HEK293T (cell line): Measurements from ENCODE around the gene RBFOX1.

Experiments used
- CTCF ChIA-PET: fragments of 350-600 bp; formaldehyde crosslinking; extraction: SDS; loops from one replicate; lab custom pipeline; 2021; ENCODE audit warnings: antibody characterized with exemption, inconsistent platforms; lab: Yijun Ruan, JAX
- POLR2A ChIA-PET: fragments of 350-600 bp; formaldehyde crosslinking; extraction: SDS; loops from one replicate; lab custom pipeline; 2020; ENCODE audit warnings: antibody characterized with exemption, inconsistent platforms; lab: Yijun Ruan, JAX
- DNase-seq: peaks from one replicate; pipeline ENCODE4 v3.0.0; 2012; ENCODE audit warnings: mixed read lengths; ENCODE audit errors: extremely low spot score
- ARNT ChIP-seq: fragments of 450-650 bp; IDR thresholded peaks from 2 replicates; pipeline ENCODE4 v1.6.1; 2017; ENCODE audit warnings: mild to moderate bottlenecking
- BHLHE40 ChIP-seq: fragments of 450-650 bp; IDR thresholded peaks from 2 replicates; pipeline ENCODE4 v1.6.1; 2016; ENCODE audit warnings: mild to moderate bottlenecking, moderate library complexity, borderline replicate concordance
- CTBP1 ChIP-seq: fragments of 450-650 bp; IDR thresholded peaks from 2 replicates; pipeline ENCODE4 v1.6.1; 2016; ENCODE audit warnings: borderline replicate concordance
- ELF4 ChIP-seq: fragments of 450-650 bp; IDR thresholded peaks from 2 replicates; pipeline ENCODE4 v1.6.1; 2017; ENCODE audit warnings: antibody characterized with exemption
- FOXA1 ChIP-seq: fragments of 450-650 bp; IDR thresholded peaks from 2 replicates; pipeline ENCODE4 v1.6.1; 2016; ENCODE audit warnings: mild to moderate bottlenecking
- FOXK2 ChIP-seq: fragments of 450-650 bp; IDR thresholded peaks from 2 replicates; pipeline ENCODE4 v1.6.1; 2016; ENCODE audit warnings: mild to moderate bottlenecking
- FOXM1 ChIP-seq: fragments of 450-650 bp; IDR thresholded peaks from 2 replicates; pipeline ENCODE4 v1.6.1; 2017; ENCODE audit warnings: mild to moderate bottlenecking, borderline replicate concordance
- HDGF ChIP-seq: fragments of 450-650 bp; IDR thresholded peaks from 2 replicates; pipeline ENCODE4 v1.6.1; 2017; ENCODE audit warnings: antibody characterized with exemption, borderline replicate concordance
- L3MBTL2 ChIP-seq: fragments of 450-650 bp; conservative IDR thresholded peaks from 2 replicates; pipeline ENCODE4 v1.6.1; 2016; ENCODE audit warnings: mild to moderate bottlenecking
- LEF1 ChIP-seq: fragments of 450-650 bp; IDR thresholded peaks from 2 replicates; pipeline ENCODE4 v1.6.1; 2017; ENCODE audit warnings: mild to moderate bottlenecking, borderline replicate concordance
- NFRKB ChIP-seq: fragments of 450-650 bp; IDR thresholded peaks from 2 replicates; pipeline ENCODE4 v1.6.1; 2016; ENCODE audit warnings: mild to moderate bottlenecking, moderate library complexity
- PKNOX1 ChIP-seq: fragments of 450-650 bp; IDR thresholded peaks from 2 replicates; pipeline ENCODE4 v1.6.1; 2016
- SP1 ChIP-seq: fragments of 450-650 bp; IDR thresholded peaks from 2 replicates; pipeline ENCODE4 v1.6.1; 2017
- SUZ12 ChIP-seq: fragments of 450-650 bp; IDR thresholded peaks from 2 replicates; pipeline ENCODE4 v1.6.1; 2016; ENCODE audit warnings: mild to moderate bottlenecking
- TARDBP ChIP-seq: fragments of 450-650 bp; IDR thresholded peaks from 2 replicates; pipeline ENCODE4 v1.6.1; 2016
- ZNF384 ChIP-seq: fragments of 450-650 bp; IDR thresholded peaks from 2 replicates; pipeline ENCODE4 v1.6.1; 2016

Gene RBFOX1

DNA sequence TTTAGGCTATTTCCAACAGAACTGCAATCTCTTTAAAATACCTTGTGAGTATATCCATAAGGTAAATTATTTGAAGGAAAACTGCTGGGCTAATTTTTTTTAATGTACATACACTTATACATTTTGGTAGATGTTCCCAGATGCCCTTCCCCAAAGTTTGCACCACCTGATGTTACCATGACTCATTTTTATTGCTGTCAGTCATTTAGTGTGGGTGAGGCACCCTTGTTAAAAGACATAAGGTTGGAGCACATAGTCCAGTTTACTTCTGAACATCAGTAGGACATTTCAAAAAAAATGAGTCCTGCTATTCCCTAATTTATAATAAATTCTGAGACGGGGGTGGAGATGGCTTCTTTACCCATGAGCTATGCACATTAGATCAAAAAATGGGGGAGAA, 138.6 kb downstream of the RBFOX1 start:
- ChIA-PET POLR2A (no interaction called here), CTCF (no interaction called here)
- TF ChIP-seq ZNF384 (no peak), ELF4 (no peak), LEF1 (no peak), FOXA1 (no peak), NFRKB (no peak), SP1 (no peak), CTBP1 (no peak), PKNOX1 (no peak), FOXM1 (no peak), HDGF (no peak), TARDBP (no peak), FOXK2 (no peak), L3MBTL2 (no peak), ARNT (no peak)
- DNase-seq = no peak

DNA sequence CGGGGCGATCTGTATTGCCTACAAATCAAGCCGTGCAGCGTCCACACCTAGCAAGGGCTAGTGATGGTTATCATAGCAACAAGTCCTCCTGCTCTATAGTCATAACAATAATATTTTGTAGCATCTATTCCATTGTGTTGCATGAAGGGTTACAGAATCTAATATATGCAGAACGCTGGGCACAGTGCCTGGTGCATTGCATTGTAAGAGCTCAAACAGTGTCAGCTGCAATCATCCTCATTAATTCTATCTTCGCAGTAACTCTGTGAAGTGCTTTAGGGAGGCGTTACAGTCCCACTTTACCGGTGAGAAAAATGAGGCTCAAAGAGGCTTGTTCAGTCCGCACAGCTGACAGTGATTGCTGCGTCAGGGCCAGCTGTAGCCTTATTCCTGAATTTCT, 149.4 kb downstream of the RBFOX1 start:
- TF ChIP-seq HDGF (no peak), LEF1 (no peak), FOXM1 (no peak), NFRKB (no peak), L3MBTL2 (no peak), SP1 (no peak), FOXK2 (no peak), BHLHE40 (no peak), ELF4 (no peak), ARNT (no peak), SUZ12 (no peak), CTBP1 (no peak), FOXA1 (no peak), TARDBP (no peak), PKNOX1 (no peak), ZNF384 (no peak)

GRCh38 chr16:7482596-7483290, 150.1 kb downstream of the RBFOX1 start:
- POLR2A ChIA-PET = no interaction called here

More for the DNA sequence above, 149.4 kb downstream of the RBFOX1 start:
- no peak for DNase-seq
- CTCF ChIA-PET = no interaction called here
- POLR2A ChIA-PET = no interaction called here

DNA sequence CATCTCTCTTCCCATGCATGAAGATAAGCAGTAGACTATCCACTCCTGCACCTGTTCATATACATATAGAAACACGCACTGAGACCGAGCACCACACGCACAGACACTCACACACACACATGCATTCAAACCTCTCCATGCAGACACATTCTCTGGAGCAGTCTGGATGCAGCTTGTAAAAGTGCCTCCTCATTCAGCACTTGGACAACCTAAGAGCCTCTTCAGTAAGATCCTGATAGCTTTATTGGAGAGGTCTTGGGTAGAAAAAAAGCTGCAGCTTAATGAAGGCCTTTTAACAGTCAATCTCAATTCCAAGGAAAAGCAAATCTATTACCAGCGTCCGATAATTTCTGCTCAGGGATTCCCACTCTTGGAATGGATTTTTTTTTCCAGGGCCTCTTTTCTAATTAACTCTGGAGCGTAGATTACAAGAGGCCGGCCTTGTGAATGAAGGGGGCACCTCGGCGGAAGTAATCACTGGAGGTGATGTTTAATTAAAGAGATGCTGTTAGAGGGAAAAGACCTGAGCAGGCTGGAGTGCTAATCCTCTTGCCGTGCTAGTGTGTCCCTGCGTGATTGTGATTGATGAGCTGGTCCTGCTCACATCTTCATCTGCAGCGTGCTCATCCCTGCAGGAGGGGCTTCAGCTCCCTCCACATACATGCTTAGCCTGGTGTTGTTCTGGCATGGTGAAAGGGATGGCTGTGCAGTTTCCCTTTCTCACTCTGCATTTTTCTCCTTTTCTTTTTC, 155.1 kb downstream of the RBFOX1 start:
- DNase-seq = no peak
- TF ChIP-seq ARNT (no peak), FOXA1 (no peak), TARDBP (no peak), SUZ12 (no peak), ZNF384 (no peak), LEF1 (no peak), ELF4 (no peak), SP1 (no peak), CTBP1 (no peak), BHLHE40 (no peak), HDGF (no peak), FOXK2 (no peak), L3MBTL2 (no peak), FOXM1 (no peak)
- CTCF ChIA-PET = interaction anchor here (0.6 kb wide), 2 partner anchors 19 to 721 kb away, joined by 3 to 6 read pairs; no protein-coding TSS in a partner anchor
- POLR2A ChIA-PET = no interaction called here

More at GRCh38 chr16:7482596-7483290, 150.1 kb downstream of the RBFOX1 start:
- CTCF ChIA-PET = no interaction called here
- TF ChIP-seq TARDBP = no peak
- no peak for TF ChIP-seq ZNF384
- TF ChIP-seq FOXA1 = no peak
- no peak for TF ChIP-seq L3MBTL2
- TF ChIP-seq PKNOX1 = no peak
- no peak for TF ChIP-seq SP1
- TF ChIP-seq ARNT = no peak
- no peak for TF ChIP-seq FOXK2
- no peak for TF ChIP-seq FOXM1
- TF ChIP-seq BHLHE40 = no peak
- TF ChIP-seq ELF4 = no peak
- TF ChIP-seq CTBP1 = no peak
- no peak for TF ChIP-seq SUZ12
- no peak for TF ChIP-seq HDGF
- TF ChIP-seq LEF1 = no peak
- no peak for TF ChIP-seq NFRKB
- no peak for DNase-seq

GRCh38 chr16:7492122-7492521, 159.5 kb downstream of the RBFOX1 start:
- DNase-seq = no peak
- POLR2A ChIA-PET = no interaction called here
- no peak for TF ChIP-seq NFRKB
- TF ChIP-seq BHLHE40 = no peak
- no peak for TF ChIP-seq ELF4
- no peak for TF ChIP-seq CTBP1
- TF ChIP-seq FOXA1 = no peak
- TF ChIP-seq ARNT = no peak
- no peak for TF ChIP-seq L3MBTL2
- no peak for TF ChIP-seq PKNOX1
- no peak for TF ChIP-seq ZNF384
- TF ChIP-seq FOXM1 = no peak
- TF ChIP-seq SP1 = no peak
- no peak for TF ChIP-seq TARDBP
- no peak for TF ChIP-seq LEF1
- TF ChIP-seq SUZ12 = no peak
- no peak for TF ChIP-seq FOXK2
- no peak for TF ChIP-seq HDGF
- CTCF ChIA-PET = no interaction called here
